ENCODE data around the gene PLSCR1.

DNA sequence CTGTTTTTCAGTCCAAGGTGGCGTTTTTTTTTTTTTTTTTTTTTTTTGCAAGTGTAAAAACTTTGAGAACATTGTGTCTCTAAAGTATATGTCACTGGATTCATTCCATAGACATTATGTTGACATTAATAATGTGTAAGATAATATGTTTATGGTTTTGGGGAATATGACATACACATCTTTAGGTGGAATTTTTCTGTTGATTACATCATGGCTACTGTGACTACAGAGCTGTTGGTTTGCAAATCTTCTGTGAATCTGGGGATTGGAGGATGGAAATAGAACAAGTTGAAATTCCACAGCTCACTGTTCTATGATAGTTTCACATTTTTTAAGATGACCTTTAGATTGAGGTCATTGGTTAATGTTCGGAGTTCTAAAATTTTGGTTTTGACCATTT is 50.6 kb downstream of the PLSCR1 start:
- TF ChIP-seq, protein P1, sequence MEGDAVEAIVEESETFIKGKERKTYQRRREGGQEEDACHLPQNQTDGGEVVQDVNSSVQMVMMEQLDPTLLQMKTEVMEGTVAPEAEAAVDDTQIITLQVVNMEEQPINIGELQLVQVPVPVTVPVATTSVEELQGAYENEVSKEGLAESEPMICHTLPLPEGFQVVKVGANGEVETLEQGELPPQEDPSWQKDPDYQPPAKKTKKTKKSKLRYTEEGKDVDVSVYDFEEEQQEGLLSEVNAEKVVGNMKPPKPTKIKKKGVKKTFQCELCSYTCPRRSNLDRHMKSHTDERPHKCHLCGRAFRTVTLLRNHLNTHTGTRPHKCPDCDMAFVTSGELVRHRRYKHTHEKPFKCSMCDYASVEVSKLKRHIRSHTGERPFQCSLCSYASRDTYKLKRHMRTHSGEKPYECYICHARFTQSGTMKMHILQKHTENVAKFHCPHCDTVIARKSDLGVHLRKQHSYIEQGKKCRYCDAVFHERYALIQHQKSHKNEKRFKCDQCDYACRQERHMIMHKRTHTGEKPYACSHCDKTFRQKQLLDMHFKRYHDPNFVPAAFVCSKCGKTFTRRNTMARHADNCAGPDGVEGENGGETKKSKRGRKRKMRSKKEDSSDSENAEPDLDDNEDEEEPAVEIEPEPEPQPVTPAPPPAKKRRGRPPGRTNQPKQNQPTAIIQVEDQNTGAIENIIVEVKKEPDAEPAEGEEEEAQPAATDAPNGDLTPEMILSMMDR (IDR thresholded peaks at IDR 0.05; ENCODE audit: insufficient read depth, low read length), result no peak
- TF ChIP-seq, protein P2, sequence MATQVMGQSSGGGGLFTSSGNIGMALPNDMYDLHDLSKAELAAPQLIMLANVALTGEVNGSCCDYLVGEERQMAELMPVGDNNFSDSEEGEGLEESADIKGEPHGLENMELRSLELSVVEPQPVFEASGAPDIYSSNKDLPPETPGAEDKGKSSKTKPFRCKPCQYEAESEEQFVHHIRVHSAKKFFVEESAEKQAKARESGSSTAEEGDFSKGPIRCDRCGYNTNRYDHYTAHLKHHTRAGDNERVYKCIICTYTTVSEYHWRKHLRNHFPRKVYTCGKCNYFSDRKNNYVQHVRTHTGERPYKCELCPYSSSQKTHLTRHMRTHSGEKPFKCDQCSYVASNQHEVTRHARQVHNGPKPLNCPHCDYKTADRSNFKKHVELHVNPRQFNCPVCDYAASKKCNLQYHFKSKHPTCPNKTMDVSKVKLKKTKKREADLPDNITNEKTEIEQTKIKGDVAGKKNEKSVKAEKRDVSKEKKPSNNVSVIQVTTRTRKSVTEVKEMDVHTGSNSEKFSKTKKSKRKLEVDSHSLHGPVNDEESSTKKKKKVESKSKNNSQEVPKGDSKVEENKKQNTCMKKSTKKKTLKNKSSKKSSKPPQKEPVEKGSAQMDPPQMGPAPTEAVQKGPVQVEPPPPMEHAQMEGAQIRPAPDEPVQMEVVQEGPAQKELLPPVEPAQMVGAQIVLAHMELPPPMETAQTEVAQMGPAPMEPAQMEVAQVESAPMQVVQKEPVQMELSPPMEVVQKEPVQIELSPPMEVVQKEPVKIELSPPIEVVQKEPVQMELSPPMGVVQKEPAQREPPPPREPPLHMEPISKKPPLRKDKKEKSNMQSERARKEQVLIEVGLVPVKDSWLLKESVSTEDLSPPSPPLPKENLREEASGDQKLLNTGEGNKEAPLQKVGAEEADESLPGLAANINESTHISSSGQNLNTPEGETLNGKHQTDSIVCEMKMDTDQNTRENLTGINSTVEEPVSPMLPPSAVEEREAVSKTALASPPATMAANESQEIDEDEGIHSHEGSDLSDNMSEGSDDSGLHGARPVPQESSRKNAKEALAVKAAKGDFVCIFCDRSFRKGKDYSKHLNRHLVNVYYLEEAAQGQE (IDR thresholded peaks at IDR 0.05; ENCODE audit: insufficient replicate concordance, low read depth), result no peak
- TF ChIP-seq POLR2AphosphoS5 (IDR thresholded peaks at IDR 0.05; ENCODE audit: low read depth), result no peak

Measured in HL-60 (cell line).